Measurements from ENCODE around the gene NPFFR1. TPM values are rescaled to one million over a fixed set of nuclear protein-coding genes. Genes with fewer than 3 reads are reported as not detected.

NPFFR1 gene
- polyA plus RNA-seq, 3 donors from 2014 or later: not detected

DNA sequence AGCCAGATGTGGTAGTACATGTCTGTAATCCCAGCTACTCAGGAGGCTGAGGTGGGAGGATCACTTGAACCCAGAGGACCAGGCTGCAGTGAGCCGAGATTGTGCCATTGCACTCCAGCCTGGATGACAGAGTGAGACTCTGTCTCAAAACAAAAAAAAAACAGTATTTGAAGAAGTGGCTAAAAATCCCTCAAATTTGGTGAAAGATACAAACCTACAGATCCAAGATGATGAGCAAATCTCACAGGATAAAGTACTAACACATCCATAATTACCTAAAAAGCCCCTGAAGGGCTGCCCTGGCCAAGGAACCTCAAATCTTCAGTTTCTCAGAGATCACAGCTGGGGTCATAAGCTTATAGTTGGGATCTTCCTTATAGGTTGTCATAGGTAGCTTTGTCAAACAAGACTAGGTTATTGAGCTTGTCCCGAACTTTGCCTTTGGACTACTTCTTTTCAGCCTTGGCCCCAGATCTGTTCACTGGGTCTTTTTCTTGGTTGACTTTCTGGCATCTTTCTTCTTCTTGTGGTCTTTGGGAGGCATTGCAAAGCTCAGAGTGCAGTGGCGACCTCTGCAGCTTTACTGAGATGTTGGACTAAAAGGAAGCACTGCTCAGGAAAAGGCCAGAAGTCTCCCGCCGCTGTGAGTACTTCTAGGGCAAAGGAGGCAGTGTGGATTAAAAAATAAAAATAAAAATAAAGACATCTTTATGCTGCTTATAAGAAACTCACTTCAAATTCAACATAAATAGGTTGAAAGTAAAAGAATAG lies 84.9 kb downstream of the NPFFR1 start:
- Mint-ChIP-seq H3K36me3 (peaks cover 0 to 17% (median 12%) of the 10 kb centered on the region in 3 donors), H3K4me1 (peaks cover 15 to 17% of the 10 kb centered on the region in 2 donors), H3K27ac (peak overlapping the region in 1 of 6 donors; percentile 40), H3K9me3 (no peaks in the 10 kb centered on the region), H3K27me3 (ENCODE audit: low read depth in 3 of 3) (peaks cover 0 to 6% (median 2%) of the 10 kb centered on the region in 3 donors), H3K4me3 (no peak overlapping the region)
- no peak for DNase-seq

Other genes with a start within 250 kb of the NPFFR1 start
- gene MACROH2A2, start 231.2 kb downstream of the NPFFR1 start, polyA plus RNA-seq: 1 to 10 TPM in 1 of 3 donors, under 1 TPM in 1, not detected in 1; 0.57 to 1.1 TPM
- 1 to 10 TPM; 1.4 to 2.6 (median 2.1) TPM for gene AIFM2, start 151.2 kb downstream of the NPFFR1 start, polyA plus RNA-seq
- gene TYSND1, start 137.3 kb downstream of the NPFFR1 start, polyA plus RNA-seq: 10 to 100 TPM; 16.6 to 20.0 (median 18.3) TPM
- 10 to 100 TPM; 50.4 to 77.1 (median 71.2) TPM for gene SAR1A, start 113.5 kb downstream of the NPFFR1 start, polyA plus RNA-seq
- gene PPA1, start 50.6 kb downstream of the NPFFR1 start, polyA plus RNA-seq: 100 to 1,000 TPM in 1 of 3 donors, 10 to 100 TPM in 2; 48.2 to 126 (median 77.8) TPM
- 1 to 10 TPM; 1.1 to 1.4 (median 1.2) TPM for gene LRRC20, start 98.6 kb upstream of the NPFFR1 start, polyA plus RNA-seq
- 100 to 1,000 TPM in 1 of 3 donors, 10 to 100 TPM in 2; 67.6 to 105 (median 92.4) TPM for gene EIF4EBP2, start 120.1 kb upstream of the NPFFR1 start, polyA plus RNA-seq
- gene NODAL, start 157.7 kb upstream of the NPFFR1 start, polyA plus RNA-seq: not detected
- 1 to 10 TPM in 1 of 3 donors, under 1 TPM in 2; 0.12 to 2.2 (median 0.14) TPM for gene PALD1, start 194.8 kb upstream of the NPFFR1 start, polyA plus RNA-seq

Measured in immature natural killer cell (primary cell).